ENCODE measurements around the gene TMEM220. TPM values are rescaled to one million over a fixed set of nuclear protein-coding genes. Genes with fewer than 3 reads are reported as not detected.
"Not testable (repeated sequence)": the region's sequence is repeated elsewhere in the genome, so short reads cannot be mapped to it uniquely, and the experiment has no call there.

TMEM220 gene
- total RNA-seq, 2 donors from 2014 or later: 5.5 to 6.5 TPM

DNA sequence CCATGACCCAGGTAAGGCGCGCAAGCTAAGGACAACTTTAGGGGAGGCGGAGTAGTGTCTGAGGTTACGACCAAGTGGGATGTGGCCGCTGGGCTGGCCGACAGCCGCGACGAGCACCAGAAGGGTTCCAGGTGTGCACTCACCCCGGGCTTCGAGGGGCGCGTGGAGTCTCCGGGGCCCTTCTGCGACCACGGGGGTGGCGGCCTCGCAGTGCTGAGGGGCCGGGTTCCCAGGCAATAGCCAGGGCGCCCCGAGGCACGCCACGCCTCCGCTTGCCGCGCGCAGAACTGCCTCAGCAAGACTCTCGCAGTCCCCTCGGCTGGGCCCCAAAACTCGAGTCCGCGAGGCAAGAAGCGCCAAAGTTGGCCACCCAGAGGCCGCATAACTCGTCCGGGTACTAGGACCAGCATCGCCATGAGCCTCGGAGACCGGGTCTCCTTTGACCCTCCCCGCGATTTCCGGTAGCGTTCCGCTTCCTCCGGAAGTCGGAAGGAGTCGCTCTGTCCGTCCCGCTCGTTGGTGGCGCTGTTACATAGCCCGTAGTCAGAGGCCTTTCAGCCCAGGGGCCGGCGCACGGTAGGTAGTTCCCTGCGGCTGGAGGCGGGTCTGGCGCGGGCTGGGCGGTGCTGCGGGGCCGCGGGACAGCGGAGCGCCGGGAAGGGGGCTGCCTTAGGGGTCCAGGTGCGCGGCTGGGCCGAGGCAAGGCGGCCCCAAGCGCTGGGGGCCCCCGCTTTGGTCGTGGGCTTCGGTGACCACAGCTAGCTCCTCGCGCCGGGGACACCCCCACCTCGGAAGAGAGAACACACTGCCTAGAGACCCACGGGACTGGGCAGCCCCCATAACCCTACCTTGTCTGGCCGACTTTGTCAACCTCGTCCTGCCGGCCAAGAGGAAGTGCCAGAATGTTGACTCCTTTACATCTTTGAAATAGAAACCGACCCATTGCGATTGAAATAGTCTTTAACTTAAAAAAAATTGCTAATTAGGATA lies 32.4 kb downstream of the TMEM220 start, which contains the start of the genes ADPRM and SCO1:
TSS of gene ADPRM (plus strand) at position 503 of the 990 bp plus-strand sequence. CDS start 7,333 bp downstream, outside the sequence.
TSS of gene SCO1 (minus strand) at position 442 of the 990 bp plus-strand sequence. CDS start at position 416, 26 bp downstream.
- no peaks in the 10 kb centered on the region for H3K9me3 ChIP-seq
- peaks cover 0 to 23% of the 10 kb centered on the region in 2 donors for H3K4me1 ChIP-seq
- peaks cover 25% of the 10 kb centered on the region for H3K36me3 ChIP-seq
- peak within 1 kb of the TSS; percentile 93 to 99 for H3K4me3 ChIP-seq
- peak within 1 kb of the TSS; percentile 86 to 93 for H3K27ac ChIP-seq
- no peaks in the 10 kb centered on the region for H3K27me3 ChIP-seq
- peak; percentile 18 to 62 for TF ChIP-seq CTCF (IDR thresholded peaks at IDR 0.05)
- DNase-seq (ENCODE audit: low spot score): peak; percentile 93

DNA sequence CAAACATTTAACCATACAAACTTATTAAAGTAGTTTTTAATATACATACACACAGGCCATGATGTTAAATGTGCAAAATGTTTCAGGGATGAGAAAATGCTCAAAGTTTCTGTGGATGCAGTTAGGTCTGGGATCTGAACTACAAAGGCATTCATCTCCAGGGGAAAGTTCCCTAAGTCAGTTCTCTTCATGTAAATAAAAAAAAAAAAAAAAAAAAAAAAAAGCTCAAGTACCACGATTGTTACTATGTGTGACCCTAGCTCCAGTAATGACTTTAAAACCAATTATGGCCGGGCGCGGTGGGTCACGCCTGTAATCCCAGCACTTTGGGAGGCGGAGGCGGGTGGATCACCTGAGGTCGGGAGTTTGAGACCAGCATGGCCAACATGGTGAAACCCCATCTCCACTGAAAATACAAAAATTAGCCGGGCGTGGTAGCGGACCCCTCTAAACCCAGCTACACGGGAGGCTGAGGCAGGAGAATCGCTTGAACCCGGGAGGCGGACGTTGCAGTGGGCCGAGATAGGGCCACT lies 33.9 kb downstream of the TMEM220 start:
- not testable (repeated sequence) for DNase-seq (ENCODE audit: low spot score)

DNA sequence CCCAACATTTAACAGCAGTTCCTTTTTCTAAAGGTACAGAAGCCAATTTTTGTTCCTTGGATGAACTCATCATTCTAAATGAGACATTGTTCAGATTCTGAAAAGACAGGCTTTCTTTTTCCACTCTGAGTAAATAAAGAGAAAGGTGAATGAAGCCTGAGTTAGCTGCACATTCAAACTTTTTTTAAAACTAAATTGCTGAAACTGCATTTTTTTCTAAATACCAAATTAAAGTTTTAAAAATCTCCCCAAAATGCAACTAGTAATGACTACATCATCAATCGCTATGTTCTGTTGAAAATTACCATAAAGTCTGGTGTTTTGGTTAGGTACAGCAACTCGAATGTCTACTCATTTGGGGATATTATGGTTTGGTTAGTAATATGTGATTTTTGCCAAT lies 42.3 kb downstream of the TMEM220 start:
- H3K9me3 ChIP-seq: no peaks in the 10 kb centered on the region
- H3K4me3 ChIP-seq: no peak overlapping the region
- DNase-seq (ENCODE audit: low spot score): no peak
- H3K27me3 ChIP-seq: no peaks in the 10 kb centered on the region
- H3K27ac ChIP-seq: no peak overlapping the region
- H3K4me1 ChIP-seq: no peaks in the 10 kb centered on the region
- TF ChIP-seq CTCF (IDR thresholded peaks at IDR 0.05): no peak
- peaks cover 53% of the 10 kb centered on the region for H3K36me3 ChIP-seq

More for the DNA sequence above, 33.9 kb downstream of the TMEM220 start:
- H3K4me3 ChIP-seq: peak overlapping the region in 1 of 2 donors; percentile 99
- not testable (repeated sequence) for H3K27ac ChIP-seq, H3K27me3 ChIP-seq, H3K9me3 ChIP-seq
- peaks cover 39% of the 10 kb centered on the region for H3K36me3 ChIP-seq
- peaks cover 0 to 20% of the 10 kb centered on the region in 2 donors for H3K4me1 ChIP-seq

GRCh38 chr17:10683853-10684252 lies 46.0 kb downstream of the TMEM220 start:
- H3K27ac ChIP-seq: no peak overlapping the region
- no peak overlapping the region for H3K4me3 ChIP-seq
- H3K36me3 ChIP-seq: peaks cover 64% of the 10 kb centered on the region
- H3K9me3 ChIP-seq: no peaks in the 10 kb centered on the region
- no peaks in the 10 kb centered on the region for H3K4me1 ChIP-seq
- TF ChIP-seq CTCF (IDR thresholded peaks at IDR 0.05): peak in 1 of 2 donors; percentile 24
- H3K27me3 ChIP-seq: no peaks in the 10 kb centered on the region
- no peak for DNase-seq (ENCODE audit: low spot score)

GRCh38 chr17:10681866-10682446 lies 47.9 kb downstream of the TMEM220 start:
- Histone ChIP-seq H3K9me3 (no peaks in the 10 kb centered on the region), H3K36me3 (peaks cover 74% of the 10 kb centered on the region), H3K4me1 (no peaks in the 10 kb centered on the region), H3K4me3 (no peak overlapping the region), H3K27ac (peak overlapping the region in 1 of 2 donors; percentile 3), H3K27me3 (no peaks in the 10 kb centered on the region)
- DNase-seq (ENCODE audit: low spot score): no peak
- no peak for TF ChIP-seq CTCF (IDR thresholded peaks at IDR 0.05)

- no peak for TF ChIP-seq CTCF (IDR thresholded peaks at IDR 0.05)
- H3K4me3 ChIP-seq: no peak overlapping the region
Observed at GRCh38 chr17:10674704-10675103, 55.1 kb downstream of the TMEM220 start.

More at GRCh38 chr17:10674704-10675103, 55.1 kb downstream of the TMEM220 start:
- DNase-seq (ENCODE audit: low spot score): no peak
- Histone ChIP-seq H3K27me3 (no peaks in the 10 kb centered on the region), H3K4me1 (no peaks in the 10 kb centered on the region), H3K36me3 (peaks cover 30% of the 10 kb centered on the region), H3K27ac (no peak overlapping the region), H3K9me3 (no peaks in the 10 kb centered on the region)

Measured in right atrium auricular region (tissue), 2 donors.